Measurements from ENCODE around the gene STAT2. TPM values are rescaled to one million over a fixed set of nuclear protein-coding genes. Genes with fewer than 3 reads are reported as not detected.
A peak's percentile ranks its signal among the peaks of the same experiment; 100 is the strongest.

STAT2 gene
- total and polyA plus RNA-seq, 2 of the 13 experiments (the other 11 are each of a cell fraction or from before 2014, with no cell fraction given): 43.5 to 84.6 TPM

GRCh38 chr12:56359851-56360767 is at the start of gene STAT2 (continued):
- no peak for TF ChIP-seq STAT6 (CRISPR knock-in tag; IDR thresholded peaks at IDR 0.05; ENCODE audit: borderline replicate concordance)
- TF ChIP-seq ZNF777 (CRISPR knock-in tag; IDR thresholded peaks at IDR 0.05): 0 out of 2 replicates have a peak, but pooled peaks have one; percentile 29
- peak; percentile 77 for TF ChIP-seq SALL1 (CRISPR knock-in tag; IDR thresholded peaks at IDR 0.05)
- 0 out of 2 replicates have a peak, but pooled peaks have one; percentile 58 for TF ChIP-seq ZNF607 (CRISPR knock-in tag; IDR thresholded peaks at IDR 0.05; ENCODE audit: borderline replicate concordance)
- no peak for TF ChIP-seq RARG (CRISPR knock-in tag; IDR thresholded peaks at IDR 0.05; ENCODE audit: low read depth)
- no peak for TF ChIP-seq ZBTB49 (CRISPR knock-in tag; IDR thresholded peaks at IDR 0.05; ENCODE audit: borderline replicate concordance)
- peak; percentile 63; the same call in 1 of the 2 replicates for TF ChIP-seq KDM2A (CRISPR knock-in tag; IDR thresholded peaks at IDR 0.05; ENCODE audit: borderline replicate concordance, low read depth)
- TF ChIP-seq ESRRA (CRISPR knock-in tag; IDR thresholded peaks at IDR 0.05; ENCODE audit: low read depth): no peak
- TF ChIP-seq ONECUT2 (CRISPR knock-in tag; IDR thresholded peaks at IDR 0.05): no peak
- no peak for TF ChIP-seq ZNF484 (CRISPR knock-in tag; IDR thresholded peaks at IDR 0.05; ENCODE audit: borderline replicate concordance, low read depth)
- TF ChIP-seq TRAFD1 (CRISPR knock-in tag; IDR thresholded peaks at IDR 0.05; ENCODE audit: borderline replicate concordance): no peak
- TF ChIP-seq YY1 (IDR thresholded peaks at IDR 0.05; ENCODE audit: insufficient read depth, insufficient replicate concordance, low read depth, low read length): peak; percentile 15
- TF ChIP-seq TFAP4 (IDR thresholded peaks at IDR 0.05; ENCODE audit: borderline replicate concordance, low read depth): peak; percentile 100
- TF ChIP-seq ZNF589 (CRISPR knock-in tag; conservative IDR thresholded peaks at IDR 0.05): no peak
- no peak for TF ChIP-seq ZNF432 (CRISPR knock-in tag; IDR thresholded peaks at IDR 0.05; ENCODE audit: borderline replicate concordance)
- TF ChIP-seq ZNF703 (CRISPR knock-in tag; IDR thresholded peaks at IDR 0.05; ENCODE audit: borderline replicate concordance): no peak
- TF ChIP-seq PLRG1 (conservative IDR thresholded peaks at IDR 0.05): no peak
- no peak for TF ChIP-seq PHF5A (CRISPR knock-in tag; IDR thresholded peaks at IDR 0.05; ENCODE audit: low read depth, unreplicated experiment)
- TF ChIP-seq ATF3 (CRISPR knock-in tag; IDR thresholded peaks at IDR 0.05): no peak; the same call in 1 of the 2 replicates
